Measurements from ENCODE around the gene CNR1. TPM values are rescaled to one million over a fixed set of nuclear protein-coding genes. Genes with fewer than 3 reads are reported as not detected.
A peak's percentile ranks its signal among the peaks of the same experiment; 100 is the strongest.

Gene CNR1
- polyA plus RNA-seq, 1 experiment, result not detected

GRCh38 chr6:88171312-88171711 is 5.2 kb upstream of the CNR1 start:
- Histone ChIP-seq H3K27ac (ENCODE audit: low read depth, low read length) (no peak overlapping the region), H3K27me3 (ENCODE audit: control insufficient read depth, insufficient read depth, low read length) (peaks cover 25% of the 10 kb centered on the region), H3K9me3 (ENCODE audit: control insufficient read depth, insufficient read depth, low read length) (no peaks in the 10 kb centered on the region; the same call in 1 of the 2 replicates), H3K4me3 (ENCODE audit: low read depth, low read length) (no peak overlapping the region)
- no peak for TF ChIP-seq CTCF (IDR thresholded peaks at IDR 0.05; ENCODE audit: low read depth, low read length)
- POLR2A ChIA-PET, result no interaction called here
- CTCF ChIA-PET, result no interaction called here
- no peak for DNase-seq (ENCODE audit: low read depth, low spot score)

DNA sequence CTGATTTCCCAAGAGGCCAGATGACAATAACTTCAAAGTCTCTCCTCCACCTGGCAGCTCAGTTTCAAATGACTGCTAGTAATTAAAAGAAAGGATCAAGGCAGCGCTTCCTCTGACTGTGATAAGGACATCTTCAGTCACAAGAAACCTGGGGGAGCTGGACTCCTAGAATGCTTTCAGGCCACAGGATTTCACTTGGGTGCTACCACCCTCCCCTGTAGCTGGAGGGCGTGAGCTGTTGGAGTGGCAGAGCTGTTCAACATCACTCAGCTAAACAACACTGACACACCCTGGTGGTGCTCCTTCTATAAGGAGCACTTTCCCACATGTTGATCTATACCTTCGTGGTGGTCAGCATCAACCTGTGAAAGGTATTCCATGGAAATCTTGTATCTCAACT is 2.2 kb upstream of the CNR1 start:
- TF ChIP-seq CTCF (IDR thresholded peaks at IDR 0.05; ENCODE audit: low read depth, low read length), result no peak
- no peak overlapping the region for H3K27ac ChIP-seq (ENCODE audit: low read depth, low read length)
- no peak for DNase-seq (ENCODE audit: low read depth, low spot score)
- no peak overlapping the region for H3K4me3 ChIP-seq (ENCODE audit: low read depth, low read length)
- ChIA-PET POLR2A (no interaction called here), CTCF (interaction anchor here (1.2 kb wide), 1 partner anchor 703 kb away, joined by 3 read pairs; no protein-coding TSS in a partner anchor)
- peaks cover 44% of the 10 kb centered on the region for H3K27me3 ChIP-seq (ENCODE audit: control insufficient read depth, insufficient read depth, low read length)
- no peaks in the 10 kb centered on the region; the same call in 1 of the 2 replicates for H3K9me3 ChIP-seq (ENCODE audit: control insufficient read depth, insufficient read depth, low read length)

- TF ChIP-seq CTCF (IDR thresholded peaks at IDR 0.05; ENCODE audit: low read depth, low read length), result no peak
- Histone ChIP-seq H3K9me3 (ENCODE audit: control insufficient read depth, insufficient read depth, low read length) (no peaks in the 10 kb centered on the region; the same call in 1 of the 2 replicates), H3K27ac (ENCODE audit: low read depth, low read length) (no peak overlapping the region), H3K27me3 (ENCODE audit: control insufficient read depth, insufficient read depth, low read length) (peaks cover 44% of the 10 kb centered on the region), H3K4me3 (ENCODE audit: low read depth, low read length) (no peak overlapping the region)
- ChIA-PET POLR2A (no interaction called here), CTCF (interaction anchor here (1.2 kb wide), 1 partner anchor 704 kb away, joined by 3 read pairs; no protein-coding TSS in a partner anchor)
- no peak for DNase-seq (ENCODE audit: low read depth, low spot score)
Observed at GRCh38 chr6:88167352-88167937, 1.3 kb upstream of the CNR1 start.

DNA sequence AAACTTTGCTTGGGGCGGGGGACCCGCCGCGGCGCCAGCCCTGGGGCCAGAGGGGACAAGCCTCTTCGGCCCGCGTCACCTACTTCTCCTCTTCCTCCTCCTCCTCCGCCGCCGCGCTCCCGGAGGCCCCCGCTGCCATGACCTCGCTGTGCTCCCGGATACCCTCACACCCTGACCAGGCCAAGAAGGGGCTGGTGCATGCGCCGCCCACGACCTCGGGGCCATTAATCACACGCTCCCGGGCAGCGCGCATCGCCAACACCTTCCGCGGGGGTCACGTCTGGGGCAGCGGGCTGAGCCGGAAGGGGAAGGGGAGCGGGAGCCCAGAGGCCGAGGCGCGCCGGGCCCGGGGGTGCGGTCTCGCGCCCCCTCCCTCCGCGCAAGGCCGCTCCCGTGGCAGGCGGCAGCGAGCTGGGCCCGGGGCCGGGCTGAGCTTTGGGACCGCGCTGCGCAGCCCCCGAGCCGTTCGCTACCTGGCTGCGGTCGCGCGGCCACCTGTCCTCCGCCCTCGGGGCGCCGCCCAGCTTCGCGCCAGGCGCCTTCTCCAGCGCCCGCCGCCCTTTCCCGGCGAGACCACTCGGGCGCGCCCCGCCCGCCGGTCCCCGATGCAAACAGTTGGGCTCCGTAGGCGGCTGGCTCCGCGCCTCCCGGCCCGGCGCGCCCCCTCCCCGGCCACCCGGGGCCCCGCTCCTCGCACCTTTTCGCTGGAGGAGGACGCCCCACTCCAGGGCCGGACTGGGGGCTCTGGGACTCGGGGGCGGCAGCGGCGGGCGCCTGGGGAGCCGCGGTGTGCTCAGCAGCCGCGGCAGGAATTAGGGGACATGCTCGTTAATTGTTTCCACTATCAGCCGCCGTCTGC is 575 bp upstream of the CNR1 start:
- DNase-seq (ENCODE audit: low read depth, low spot score), result no peak
- TF ChIP-seq CTCF (IDR thresholded peaks at IDR 0.05; ENCODE audit: low read depth, low read length), result no peak
- Histone ChIP-seq H3K27me3 (ENCODE audit: control insufficient read depth, insufficient read depth, low read length) (peaks cover 44% of the 10 kb centered on the region), H3K9me3 (ENCODE audit: control insufficient read depth, insufficient read depth, low read length) (no peaks in the 10 kb centered on the region; the same call in 1 of the 2 replicates), H3K27ac (ENCODE audit: low read depth, low read length) (no peak overlapping the region), H3K4me3 (ENCODE audit: low read depth, low read length) (peak overlapping the region; percentile 34; the same call in 1 of the 2 replicates)
- POLR2A ChIA-PET, result no interaction called here
- CTCF ChIA-PET, result no interaction called here

Measured in AG04450 (cell line).